Fibroblast of peridontal ligament (primary cell): ENCODE measurements around the gene FOXL3.

Source experiments
- DNase-seq: peaks from one replicate; pipeline ENCODE4 v3.0.0-alpha.2; 2010; ENCODE audit errors: extremely low read depth

The FOXL3 gene

DNA sequence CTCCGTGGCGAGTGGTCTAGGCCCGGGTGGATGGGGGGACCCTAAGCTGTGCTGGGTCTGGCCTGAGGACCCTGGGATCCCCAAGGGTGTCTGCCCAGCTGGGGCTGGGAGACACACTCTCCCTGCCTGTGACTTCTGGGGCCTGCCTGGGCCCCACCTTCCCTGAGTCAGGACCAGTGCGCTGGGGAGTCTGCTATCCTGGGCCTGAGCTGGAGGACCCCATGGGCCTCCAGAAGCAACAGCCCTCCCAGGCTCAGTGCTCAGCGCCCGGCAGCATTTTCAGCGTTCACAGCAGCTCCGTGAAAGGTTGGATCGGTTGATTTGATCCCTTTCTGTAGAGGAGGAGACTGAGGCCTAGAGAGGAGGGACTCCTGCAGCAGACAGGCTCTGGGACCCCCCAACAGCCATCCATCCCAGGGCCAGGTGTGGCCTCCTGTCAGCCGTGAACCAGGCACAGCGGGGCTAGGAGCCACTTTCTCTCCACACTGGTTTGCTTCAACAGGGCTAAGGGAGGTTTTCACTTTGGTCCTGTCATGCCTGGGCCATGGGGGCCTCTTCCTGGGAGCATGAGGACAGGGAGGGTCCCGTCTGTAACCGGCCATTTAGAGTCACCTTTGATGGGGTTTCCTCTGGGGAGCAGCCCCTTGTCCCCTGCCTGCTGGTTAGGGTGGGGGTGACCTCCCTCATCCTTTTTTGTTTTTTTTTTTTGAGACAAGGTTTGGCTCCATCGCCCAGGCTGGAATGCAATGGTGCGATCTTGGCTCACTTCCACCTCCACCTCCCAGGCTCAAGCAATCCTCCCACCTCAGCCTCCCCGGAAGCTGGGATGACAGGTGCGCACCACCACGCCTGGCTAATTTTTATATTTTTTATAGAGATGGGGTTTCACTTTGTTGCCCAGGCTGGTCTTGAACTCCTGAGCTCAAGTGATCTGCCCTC, 12.4 kb downstream of the FOXL3 start:
- DNase-seq, result no peak

DNA sequence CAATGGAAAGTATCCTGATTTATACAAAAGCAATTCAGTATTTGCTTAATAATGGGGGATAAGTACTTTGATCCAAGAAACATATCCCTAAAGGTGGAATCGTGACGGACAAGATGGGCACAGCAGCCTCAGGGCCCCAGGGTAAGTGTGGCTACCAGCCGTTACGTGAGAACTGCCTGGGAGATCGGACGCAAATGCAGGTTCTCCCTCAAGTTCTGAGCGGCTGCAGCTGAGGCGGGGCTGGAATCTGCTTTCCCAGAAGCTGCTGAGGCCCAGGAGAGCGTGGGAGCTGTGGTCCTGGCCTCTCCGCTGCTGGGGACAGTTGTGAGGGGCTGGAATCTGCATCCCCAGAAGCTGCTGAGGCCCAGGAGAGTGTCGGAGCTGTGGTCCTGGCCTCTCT, 13.5 kb downstream of the FOXL3 start:
- DNase-seq, result no peak

DNA sequence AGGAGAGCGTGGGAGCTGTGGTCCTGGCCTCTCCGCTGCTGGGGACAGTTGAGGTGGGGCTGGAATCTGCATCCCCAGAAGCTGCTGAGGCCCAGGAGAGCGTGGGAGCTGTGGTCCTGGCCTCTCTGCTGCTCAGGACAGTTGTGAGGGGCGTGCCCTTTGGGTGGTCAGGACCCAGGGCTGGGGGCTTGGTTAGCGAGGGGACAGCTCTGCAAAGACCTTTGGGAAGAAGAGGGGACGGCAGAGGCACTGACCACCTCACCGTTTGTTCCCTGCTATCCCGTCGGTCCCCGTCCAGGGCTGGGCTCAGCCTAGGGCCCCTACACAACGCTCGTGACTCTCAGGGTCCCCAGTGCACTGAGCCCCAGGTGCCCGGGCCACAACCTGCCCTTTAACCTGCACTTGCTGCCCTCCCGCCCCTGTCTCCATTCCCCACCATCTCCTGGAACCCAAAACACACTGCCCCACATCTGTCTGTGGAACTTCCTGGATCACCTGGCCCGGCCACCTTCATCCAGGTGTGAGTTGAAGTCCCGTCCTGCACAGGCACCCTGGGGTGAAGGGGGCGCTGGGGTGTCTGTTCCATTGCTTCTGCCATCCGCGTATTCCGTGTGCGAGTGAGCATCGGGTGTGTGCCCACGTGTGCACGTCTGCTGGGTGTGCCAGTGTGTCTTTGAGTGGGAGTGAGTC, 14.1 kb downstream of the FOXL3 start:
- no peak for DNase-seq

DNA sequence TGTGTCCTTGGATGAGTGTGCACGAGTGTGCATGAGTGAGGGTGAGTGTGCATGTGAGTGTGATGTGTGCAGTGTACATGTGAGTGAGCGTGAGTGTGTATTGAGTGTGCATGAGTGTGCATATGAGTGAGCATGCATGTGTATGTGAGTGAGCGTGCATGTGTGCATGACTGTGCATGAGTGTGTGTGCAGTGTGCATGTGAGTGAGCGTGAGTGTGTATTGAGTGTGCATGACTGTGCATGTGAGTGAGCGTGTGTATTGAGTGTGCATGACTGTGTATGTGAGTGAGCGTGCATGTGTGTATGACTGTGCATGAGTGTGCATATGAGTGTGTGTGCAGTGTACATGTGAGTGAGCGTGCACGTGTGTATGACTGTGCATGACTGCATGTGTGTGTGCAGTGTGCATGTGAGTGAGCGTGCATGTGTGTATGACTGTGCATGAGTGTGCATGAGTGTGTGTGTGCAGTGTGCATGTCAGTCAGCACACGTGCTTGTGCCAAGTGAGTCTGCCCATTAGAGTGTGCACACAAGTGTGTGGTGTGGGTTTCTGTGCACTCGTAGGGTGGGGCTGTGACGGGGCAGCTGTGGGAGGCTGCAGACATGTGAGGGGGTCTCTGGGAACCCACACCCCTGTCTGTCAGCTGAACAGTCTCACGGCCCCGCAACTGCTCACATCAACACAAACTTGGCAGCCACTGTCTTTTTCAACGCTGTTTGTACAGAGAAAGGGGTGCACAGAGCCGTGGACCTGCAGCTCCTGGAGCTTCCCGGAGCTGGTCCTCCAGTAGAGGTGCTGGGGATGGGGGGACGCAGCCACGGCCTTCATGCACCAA, 14.8 kb downstream of the FOXL3 start:
- DNase-seq, result no peak

DNA sequence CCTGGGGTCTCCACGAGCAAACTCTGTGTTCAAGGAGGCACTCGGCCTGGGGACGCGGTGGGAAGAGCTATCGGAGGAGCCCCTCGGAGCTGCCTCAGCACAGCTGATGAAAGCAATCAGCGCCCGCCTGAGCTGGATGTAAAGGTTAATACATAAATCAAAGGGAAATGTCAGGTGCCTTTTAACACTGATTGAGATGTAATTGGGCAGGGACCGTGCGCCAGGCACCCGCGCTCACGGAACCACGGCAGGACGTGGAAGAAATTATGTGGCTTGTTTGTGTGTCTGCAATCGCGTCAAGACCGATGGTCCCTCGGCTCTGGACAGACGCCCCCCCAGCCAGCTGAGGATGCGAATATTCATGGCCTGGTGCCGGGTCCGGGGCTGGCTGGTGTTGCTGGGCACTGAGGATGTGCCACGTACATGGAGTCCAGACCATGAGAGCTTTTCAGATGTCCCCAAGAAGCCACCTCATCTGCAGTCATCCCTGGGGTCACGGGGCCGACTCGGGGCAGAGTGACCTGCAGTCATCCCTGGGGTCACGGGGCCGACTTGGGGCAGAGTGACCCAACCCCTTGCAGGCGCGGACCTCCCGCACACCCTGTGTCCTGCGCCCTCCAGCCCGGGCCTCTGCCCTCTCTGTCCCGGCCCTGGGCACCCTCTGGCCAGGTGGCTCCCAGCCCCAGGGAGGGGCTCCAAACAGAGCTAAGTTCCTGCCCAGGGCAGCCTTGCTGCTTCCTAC, 15.6 kb downstream of the FOXL3 start:
- DNase-seq, result no peak

GRCh38 chr7:307970-308369, 18.0 kb downstream of the FOXL3 start:
- no peak for DNase-seq

DNA sequence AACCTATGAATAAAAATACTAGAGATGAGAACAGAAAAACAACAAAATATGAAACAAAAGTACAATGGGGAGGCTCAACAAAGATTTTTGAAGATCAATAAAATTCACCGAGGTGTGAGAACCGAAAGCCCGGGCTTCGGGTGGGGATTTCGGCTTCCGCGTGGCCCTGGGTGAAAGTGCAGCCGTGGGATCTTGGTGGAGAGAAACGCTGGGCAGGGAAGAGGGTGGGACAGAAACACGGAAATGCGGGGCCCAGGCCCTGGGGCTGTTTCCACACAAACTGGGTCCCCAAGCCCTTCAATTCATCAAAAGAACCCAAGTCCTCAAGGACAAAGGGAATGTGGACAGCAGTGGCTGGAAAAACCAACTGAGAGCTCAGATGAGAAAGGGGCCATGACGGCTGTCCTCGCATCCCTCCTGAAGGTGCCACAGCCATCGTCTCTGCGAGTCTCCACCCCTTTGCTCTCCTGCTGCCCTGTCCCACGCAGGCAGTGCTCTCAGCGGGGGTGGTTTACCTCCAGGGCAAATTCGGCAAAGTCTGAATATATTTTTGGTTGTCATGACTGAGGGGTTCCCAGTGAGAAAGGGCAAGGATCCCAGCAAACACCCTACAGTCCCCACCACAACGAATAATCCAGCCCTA, 19.7 kb downstream of the FOXL3 start:
- no peak for DNase-seq

DNA sequence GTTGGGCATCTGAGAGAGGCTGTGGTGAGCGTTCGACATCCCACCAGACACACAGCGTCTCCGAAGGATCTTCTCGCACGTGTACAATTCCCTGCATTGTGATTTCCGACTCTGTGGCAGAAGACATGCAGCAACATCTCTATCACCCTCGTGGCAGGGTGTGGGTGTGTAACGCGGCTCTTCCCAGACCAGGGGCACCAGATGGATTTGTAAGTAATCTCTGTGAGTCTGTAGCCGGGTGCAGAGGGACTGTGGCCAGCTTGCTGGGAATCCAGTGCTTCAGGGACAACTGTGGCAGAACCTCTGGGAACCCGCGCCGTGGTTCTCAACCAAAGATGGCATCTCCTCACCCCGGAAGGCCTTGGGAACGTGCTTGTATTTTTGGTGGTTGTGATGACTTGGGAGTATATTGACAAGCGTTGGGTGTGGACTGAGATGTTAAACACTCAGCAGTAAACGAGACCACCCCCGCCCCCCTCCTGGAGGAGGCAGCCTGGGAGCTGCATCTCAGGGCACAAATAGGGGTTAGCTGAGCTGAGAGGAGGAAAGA, 21.2 kb downstream of the FOXL3 start:
- DNase-seq, result no peak

DNA sequence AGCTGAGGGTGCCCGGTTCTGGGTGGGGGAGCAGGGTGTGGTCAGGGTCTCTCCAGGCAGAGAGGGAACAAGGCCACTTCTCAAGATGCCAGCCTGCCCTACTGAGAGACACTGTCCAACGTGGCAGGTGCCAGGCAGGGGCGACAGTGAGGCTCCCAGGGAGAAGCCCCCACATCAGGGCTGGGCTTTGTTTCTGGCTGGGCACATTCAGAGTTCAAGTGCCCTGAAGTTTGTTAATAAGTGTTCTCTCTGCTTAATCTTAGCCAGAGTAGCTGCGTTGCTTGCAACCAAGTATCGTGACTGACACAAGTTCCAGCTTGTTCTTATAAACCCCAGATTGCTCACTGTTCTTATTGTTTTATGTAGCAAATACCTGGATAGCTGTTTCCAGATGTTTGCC, 21.8 kb downstream of the FOXL3 start:
- DNase-seq, result no peak

GRCh38 chr7:312424-312823, 22.5 kb downstream of the FOXL3 start:
- no peak for DNase-seq

DNA sequence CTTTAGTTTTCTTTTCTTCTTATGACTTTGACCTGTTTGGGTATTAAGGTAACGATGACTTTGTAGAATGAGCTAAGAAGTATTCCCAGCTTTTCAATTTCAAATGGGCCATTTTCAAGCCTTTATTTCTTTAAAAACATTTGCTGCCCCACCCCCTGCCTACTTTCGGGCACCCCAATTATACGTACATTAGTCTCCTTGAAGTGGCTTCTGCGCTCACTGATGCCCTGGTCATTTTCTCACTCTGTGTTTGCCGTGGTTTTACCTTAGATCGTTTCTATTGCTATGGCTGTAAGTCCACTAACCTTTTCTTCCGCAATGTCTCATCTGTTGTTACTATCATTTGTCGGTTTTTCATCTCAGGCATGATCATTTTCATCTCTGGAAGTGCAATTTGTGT, 24.9 kb downstream of the FOXL3 start:
- no peak for DNase-seq

- DNase-seq, result no peak
Observed at GRCh38 chr7:315516-316265, 25.7 kb downstream of the FOXL3 start.

- no peak for DNase-seq
Observed at GRCh38 chr7:317643-318405, 27.9 kb downstream of the FOXL3 start.

GRCh38 chr7:318476-318875, 28.5 kb downstream of the FOXL3 start:
- DNase-seq, result no peak

- DNase-seq, result no peak
Observed at GRCh38 chr7:318878-319661, 29.1 kb downstream of the FOXL3 start.

DNA sequence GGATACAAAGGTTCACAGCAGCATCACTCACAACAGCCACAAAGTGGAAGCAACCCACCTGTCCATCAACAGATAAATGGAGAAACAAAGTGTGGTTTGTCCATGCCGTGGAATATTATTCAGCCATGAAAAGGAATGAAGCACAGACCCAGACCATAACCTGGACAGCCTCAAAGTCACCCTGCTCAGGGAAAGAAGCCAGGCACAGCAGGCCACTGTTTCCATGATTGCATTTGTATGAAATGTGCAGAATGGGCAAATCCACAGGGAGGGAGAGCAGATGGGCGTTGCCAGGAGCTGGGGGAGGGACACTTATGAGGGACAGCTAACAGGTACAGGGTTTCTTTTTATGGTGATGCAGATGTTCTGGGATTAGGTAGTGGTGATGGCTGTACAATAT, 30.3 kb downstream of the FOXL3 start:
- no peak for DNase-seq

DNA sequence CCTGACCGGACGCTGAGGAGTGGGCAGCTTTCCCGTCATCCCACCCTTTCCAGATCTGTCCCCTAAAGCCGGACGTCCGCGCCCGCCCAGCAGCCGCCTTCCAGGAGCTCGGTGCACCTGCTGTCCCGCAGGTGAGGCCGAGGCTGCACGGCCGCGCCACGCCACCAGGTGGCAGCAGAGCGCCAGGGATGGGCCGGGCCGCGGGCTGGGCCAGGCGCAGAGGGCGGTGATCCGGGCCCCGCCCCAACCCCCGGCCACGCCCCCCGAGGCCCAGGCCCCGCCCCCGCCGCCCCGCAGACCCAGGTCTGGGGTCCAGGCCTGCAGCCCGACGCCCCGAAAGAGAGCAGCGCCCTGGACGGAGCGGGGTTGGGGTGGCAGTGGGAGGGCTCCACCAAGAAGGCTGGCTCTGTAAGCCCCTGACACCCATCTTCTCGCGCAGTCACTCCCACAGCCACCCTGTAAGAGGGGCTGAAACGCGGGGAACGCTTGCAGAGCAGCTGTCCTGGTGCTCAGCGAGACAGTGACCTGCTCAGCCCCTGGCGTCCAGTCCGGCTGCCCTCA, 32.2 kb downstream of the FOXL3 start:
- no peak for DNase-seq

DNA sequence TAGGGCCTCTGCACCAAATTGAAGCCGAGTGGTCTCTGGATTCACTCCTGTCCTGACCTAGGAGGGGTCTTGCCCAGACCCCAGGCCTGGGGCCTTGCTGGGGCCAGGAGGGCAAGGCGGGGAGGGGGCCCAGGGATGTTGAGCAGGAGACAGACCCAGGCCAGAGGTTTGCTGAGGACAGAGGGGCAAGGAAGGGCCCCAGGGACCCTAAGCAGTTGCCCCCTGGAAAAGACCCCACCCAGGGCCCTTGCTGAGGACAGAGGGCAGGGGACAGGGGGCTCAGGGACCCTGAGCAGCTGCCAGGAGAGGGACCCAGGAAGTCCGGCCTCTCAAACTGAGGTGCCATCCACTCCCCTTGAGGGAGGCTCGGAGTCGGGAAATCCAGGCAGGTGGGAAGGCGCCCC, 32.7 kb downstream of the FOXL3 start:
- no peak for DNase-seq
